ENCODE results near the gene PLAAT3. TPM values are rescaled to one million over a fixed set of nuclear protein-coding genes. Genes with fewer than 3 reads are reported as not detected.
"Not testable (repeated sequence)": the region's sequence is repeated elsewhere in the genome, so short reads cannot be mapped to it uniquely, and the experiment has no call there.

The PLAAT3 gene
- polyA plus RNA-seq, 2 of the 4 experiments (the other 2 are of a cell fraction): 39.5 to 65.2 TPM

DNA sequence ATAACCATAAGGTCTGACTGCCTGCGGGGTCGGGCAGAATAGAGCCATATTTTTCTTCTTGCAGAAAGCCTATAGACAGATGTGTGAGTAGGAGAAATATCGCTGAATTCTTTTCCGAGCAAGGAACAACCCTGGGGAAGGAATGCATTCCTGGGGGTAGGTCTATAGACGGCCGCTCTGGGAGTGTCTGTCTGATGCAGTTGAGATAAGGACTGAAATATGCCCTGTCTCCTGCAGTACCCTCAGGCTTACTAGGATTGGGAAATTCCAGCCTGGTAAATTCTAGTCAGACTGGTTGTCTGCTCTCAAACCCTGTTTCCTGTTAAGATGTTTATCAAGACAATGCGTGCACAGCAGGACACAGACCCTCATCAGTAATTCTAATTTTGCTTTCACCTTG is 33.0 kb downstream of the PLAAT3 start:
- H3K4me3 ChIP-seq, FAIRE-seq, H3K4me2 ChIP-seq, H3K27ac ChIP-seq, ATAC-seq, CTCF ChIA-PET, H3K9me3 ChIP-seq, POLR2A ChIA-PET, H3K4me1 ChIP-seq: not testable (repeated sequence)
- peak in 1 of 2 experiments; percentile 26 for DNase-seq (ENCODE audit: low read depth in 1 of 2, low spot score in 1 of 2)
- WGBS (ENCODE audit: missing lambda C conversion rate): 68% methylated on average over 7 of the region's 7 CpGs
- TF ChIP-seq GATA3 (IDR thresholded peaks at IDR 0.05; ENCODE audit: borderline replicate concordance): peak; percentile 46; the same call in 1 of the 2 replicates

GRCh38 chr11:63578882-63579281 is 35.4 kb downstream of the PLAAT3 start:
- DNase-seq (ENCODE audit: low read depth in 1 of 2, low spot score in 1 of 2); POLR2A ChIA-PET; H3K4me2 ChIP-seq; H3K27ac ChIP-seq; H3K9me3 ChIP-seq; ATAC-seq; CTCF ChIA-PET; FAIRE-seq; H3K4me3 ChIP-seq: not testable (repeated sequence)
- H3K4me1 ChIP-seq: peaks cover 13% of the 10 kb centered on the region; the same call in 1 of the 3 replicates
- WGBS (ENCODE audit: missing lambda C conversion rate): 90% methylated on average over 3 of the region's 3 CpGs

GRCh38 chr11:63574856-63575602 is 39.2 kb downstream of the PLAAT3 start:
- peak; percentile 34 to 63; a peak in 4 of 6 replicates for ATAC-seq
- Histone ChIP-seq H3K27ac (peak overlapping the region; percentile 23 to 50; a peak in 4 of 6 replicates), H3K4me2 (peak overlapping the region; percentile 58), H3K4me1 (peaks cover 13% of the 10 kb centered on the region; the same call in 1 of the 3 replicates), H3K4me3 (no peak overlapping the region), H3K9me3 (peaks cover 3% of the 10 kb centered on the region; the same call in 2 of the 3 replicates)
- no peak for DNase-seq (ENCODE audit: low read depth in 1 of 2, low spot score in 1 of 2)
- TF ChIP-seq ZSCAN20 (CRISPR knock-in tag; IDR thresholded peaks at IDR 0.05): no peak
- TF ChIP-seq ZFP36 (IDR thresholded peaks at IDR 0.05; ENCODE audit: borderline replicate concordance, partially characterized antibody): no peak
- TF ChIP-seq KDM5A (IDR thresholded peaks at IDR 0.05): no peak
- no peak for TF ChIP-seq SMC3 (IDR thresholded peaks at IDR 0.05)
- TF ChIP-seq HEYL (CRISPR knock-in tag; IDR thresholded peaks at IDR 0.05): no peak
- no peak for TF ChIP-seq FOSB (CRISPR knock-in tag; IDR thresholded peaks at IDR 0.05)
- no peak for TF ChIP-seq SREBF2 (IDR thresholded peaks at IDR 0.05)
- TF ChIP-seq CHD4 (IDR thresholded peaks at IDR 0.05; ENCODE audit: borderline replicate concordance): no peak
- no peak for TF ChIP-seq CEBPB (IDR thresholded peaks at IDR 0.05)
- no peak for TF ChIP-seq JUNB (IDR thresholded peaks at IDR 0.05)
- TF ChIP-seq, protein P1, sequence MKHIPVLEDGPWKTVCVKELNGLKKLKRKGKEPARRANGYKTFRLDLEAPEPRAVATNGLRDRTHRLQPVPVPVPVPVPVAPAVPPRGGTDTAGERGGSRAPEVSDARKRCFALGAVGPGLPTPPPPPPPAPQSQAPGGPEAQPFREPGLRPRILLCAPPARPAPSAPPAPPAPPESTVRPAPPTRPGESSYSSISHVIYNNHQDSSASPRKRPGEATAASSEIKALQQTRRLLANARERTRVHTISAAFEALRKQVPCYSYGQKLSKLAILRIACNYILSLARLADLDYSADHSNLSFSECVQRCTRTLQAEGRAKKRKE (CRISPR knock-in tag; IDR thresholded peaks at IDR 0.05; ENCODE audit: low read depth): no peak
- TF ChIP-seq HOXA7 (CRISPR knock-in tag; IDR thresholded peaks at IDR 0.05): no peak
- no peak for TF ChIP-seq RAD21 (conservative IDR thresholded peaks at IDR 0.05 in 1 of 2, IDR thresholded peaks at IDR 0.05 in 1 of 2)
- TF ChIP-seq NFE2L2 (conservative IDR thresholded peaks at IDR 0.05; ENCODE audit: low read length): no peak
- no peak for TF ChIP-seq USF2 (IDR thresholded peaks at IDR 0.05)
- TF ChIP-seq CBX2 (IDR thresholded peaks at IDR 0.05; ENCODE audit: borderline replicate concordance, low read depth): no peak
- no peak for TF ChIP-seq RFX5 (IDR thresholded peaks at IDR 0.05)
- TF ChIP-seq, protein P2, sequence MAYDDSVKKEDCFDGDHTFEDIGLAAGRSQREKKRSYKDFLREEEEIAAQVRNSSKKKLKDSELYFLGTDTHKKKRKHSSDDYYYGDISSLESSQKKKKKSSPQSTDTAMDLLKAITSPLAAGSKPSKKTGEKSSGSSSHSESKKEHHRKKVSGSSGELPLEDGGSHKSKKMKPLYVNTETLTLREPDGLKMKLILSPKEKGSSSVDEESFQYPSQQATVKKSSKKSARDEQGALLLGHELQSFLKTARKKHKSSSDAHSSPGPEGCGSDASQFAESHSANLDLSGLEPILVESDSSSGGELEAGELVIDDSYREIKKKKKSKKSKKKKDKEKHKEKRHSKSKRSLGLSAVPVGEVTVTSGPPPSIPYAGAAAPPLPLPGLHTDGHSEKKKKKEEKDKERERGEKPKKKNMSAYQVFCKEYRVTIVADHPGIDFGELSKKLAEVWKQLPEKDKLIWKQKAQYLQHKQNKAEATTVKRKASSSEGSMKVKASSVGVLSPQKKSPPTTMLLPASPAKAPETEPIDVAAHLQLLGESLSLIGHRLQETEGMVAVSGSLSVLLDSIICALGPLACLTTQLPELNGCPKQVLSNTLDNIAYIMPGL (CRISPR knock-in tag; IDR thresholded peaks at IDR 0.05; ENCODE audit: borderline replicate concordance): no peak
- no peak for TF ChIP-seq ZC3H11A (IDR thresholded peaks at IDR 0.05)
- TF ChIP-seq EHMT2 (IDR thresholded peaks at IDR 0.05; ENCODE audit: low read depth): no peak
- WGBS (ENCODE audit: missing lambda C conversion rate): 89% methylated on average over 10 of the region's 10 CpGs
- POLR2A ChIA-PET: no interaction called here
- FAIRE-seq: peak; percentile 7
- CTCF ChIA-PET: interaction anchor here (0.9 to 3.0 kb wide), 4 partner anchors 8 to 96 kb away, joined by 3 to 7 read pairs (median 4); no protein-coding TSS in a partner anchor

Measured in A549 (cell line).